Measurements from ENCODE around the gene NFRKB.
A peak's percentile ranks its signal among the peaks of the same experiment; 100 is the strongest.

The NFRKB gene

DNA sequence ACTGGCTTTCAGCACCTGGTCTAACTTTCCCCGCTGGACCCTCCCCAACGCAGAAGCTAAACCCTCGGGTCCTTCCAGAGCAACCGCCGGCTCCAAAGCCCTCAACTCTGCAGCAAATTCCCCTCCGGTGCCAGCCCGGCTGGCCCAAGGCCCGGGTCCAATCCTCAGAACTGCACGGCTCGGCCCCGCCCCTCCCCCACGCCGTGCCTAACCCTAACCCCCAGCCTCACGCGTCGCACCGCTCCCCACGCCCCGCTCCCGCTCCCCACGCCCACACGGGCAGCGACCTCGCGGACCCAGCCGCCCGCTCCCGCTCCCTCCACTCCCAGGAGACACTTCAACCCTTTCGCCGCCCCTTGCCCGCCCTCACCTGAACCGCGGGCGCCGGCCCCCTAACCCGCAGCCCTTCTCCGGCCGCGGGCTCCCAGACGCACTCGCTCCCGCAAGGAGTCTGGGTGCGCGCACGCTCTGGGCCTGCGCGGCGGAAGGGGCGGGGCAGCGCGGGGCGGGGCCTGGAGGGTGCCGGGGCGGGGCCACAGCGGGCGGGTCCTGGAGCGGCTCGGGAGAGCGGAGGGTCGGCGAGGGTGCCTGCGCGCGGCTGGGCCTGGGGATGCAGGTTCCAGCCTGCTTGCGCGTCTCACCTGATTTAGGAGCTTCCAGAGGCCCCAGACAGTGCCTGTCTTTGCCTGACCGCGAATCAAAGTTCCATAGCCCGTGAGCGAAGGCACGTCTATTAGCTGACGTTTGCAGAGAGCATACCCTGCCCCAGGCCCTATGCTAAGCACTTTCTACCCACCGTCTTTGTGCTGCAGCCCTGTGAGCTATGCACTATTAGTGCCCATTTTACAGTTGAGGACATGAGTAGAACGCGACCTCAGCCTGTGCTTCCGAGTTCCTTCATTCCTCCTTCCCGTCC is at the start of gene NFRKB:
NFRKB (minus strand) TSS at position 453 of the 916 bp plus-strand sequence. CDS start 2,729 bp downstream, outside the sequence.
- peak; percentile 86 for DNase-seq (ENCODE audit: low read depth)

DNA sequence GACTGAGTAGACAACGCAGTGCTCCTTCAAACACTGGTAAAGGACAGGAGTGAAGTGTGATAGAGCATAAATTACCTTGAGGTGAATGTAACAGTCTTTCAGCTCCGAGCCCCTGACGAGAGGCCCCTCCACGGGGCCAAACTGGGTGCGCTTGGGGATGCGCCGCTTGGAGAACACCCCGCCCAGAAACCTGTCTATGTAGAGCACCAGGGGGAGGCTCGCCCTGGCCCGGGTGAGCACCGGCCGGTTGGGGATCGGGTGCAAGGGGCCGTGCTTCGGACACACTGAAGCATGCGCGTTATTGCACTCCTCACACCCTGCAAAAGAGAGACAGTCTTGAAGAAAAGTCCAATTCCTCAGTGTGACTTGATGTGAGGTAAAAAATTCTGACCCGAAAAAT is 49.3 kb upstream of the NFRKB start:
- DNase-seq (ENCODE audit: low read depth) = no peak

DNA sequence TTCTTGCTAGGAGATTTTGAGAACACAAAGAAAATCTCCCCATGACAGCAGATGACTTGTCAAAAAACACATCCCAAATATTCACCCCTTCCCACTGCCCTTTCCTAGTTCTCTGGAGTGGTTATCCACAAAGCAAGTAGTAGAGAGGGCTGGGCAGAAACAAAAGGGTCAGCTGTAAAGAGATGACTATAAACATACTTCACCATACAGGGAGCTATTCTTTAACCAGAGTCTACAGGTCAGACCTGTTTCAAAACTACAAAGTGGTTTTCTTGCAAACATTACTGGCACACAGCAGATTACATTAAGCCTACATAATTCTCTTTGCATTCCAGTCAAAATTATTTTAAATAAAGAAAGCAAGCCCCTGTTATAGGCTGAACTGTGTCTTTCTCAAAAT is 47.7 kb upstream of the NFRKB start:
- DNase-seq (ENCODE audit: low read depth) = no peak

DNA sequence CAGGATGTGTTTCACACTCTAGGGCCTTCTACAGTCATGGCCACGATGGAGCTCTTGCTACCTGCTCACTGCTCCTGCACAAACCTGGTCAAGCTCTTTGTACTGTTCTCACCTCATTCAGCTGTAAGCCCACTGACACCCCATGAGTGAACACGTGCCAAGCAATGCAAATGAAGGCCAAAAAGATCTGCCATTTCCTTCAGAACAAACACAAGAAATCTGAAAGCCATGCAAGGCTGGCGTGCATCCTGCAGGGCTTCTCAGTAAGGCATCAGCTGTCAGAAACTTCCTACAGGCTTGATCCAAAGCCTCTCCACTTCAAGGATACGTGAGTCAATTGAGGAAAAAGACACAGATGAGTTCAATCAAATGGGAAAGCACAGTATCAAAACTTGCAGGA is 44.1 kb upstream of the NFRKB start:
- DNase-seq (ENCODE audit: low read depth) = no peak

DNA sequence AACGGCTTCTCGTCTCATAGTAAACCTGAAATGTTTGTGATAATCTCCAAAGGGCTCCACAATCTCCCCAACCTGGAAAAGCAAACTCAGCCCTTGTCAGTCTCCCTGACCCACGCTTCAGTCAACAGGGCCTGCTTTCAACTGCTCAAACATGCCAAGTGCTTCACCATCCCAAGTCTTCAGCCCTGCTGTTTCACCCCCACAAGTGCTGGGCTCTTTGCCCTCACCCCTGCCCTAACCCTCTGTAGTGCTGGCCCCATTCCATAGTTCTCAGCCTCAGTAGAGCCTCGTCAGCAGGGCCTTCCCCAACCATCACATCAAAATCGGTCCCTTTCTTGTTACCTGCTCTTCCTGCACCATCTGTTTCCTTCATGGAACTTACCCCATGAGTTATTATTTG is 43.4 kb upstream of the NFRKB start:
- DNase-seq (ENCODE audit: low read depth) = no peak

DNA sequence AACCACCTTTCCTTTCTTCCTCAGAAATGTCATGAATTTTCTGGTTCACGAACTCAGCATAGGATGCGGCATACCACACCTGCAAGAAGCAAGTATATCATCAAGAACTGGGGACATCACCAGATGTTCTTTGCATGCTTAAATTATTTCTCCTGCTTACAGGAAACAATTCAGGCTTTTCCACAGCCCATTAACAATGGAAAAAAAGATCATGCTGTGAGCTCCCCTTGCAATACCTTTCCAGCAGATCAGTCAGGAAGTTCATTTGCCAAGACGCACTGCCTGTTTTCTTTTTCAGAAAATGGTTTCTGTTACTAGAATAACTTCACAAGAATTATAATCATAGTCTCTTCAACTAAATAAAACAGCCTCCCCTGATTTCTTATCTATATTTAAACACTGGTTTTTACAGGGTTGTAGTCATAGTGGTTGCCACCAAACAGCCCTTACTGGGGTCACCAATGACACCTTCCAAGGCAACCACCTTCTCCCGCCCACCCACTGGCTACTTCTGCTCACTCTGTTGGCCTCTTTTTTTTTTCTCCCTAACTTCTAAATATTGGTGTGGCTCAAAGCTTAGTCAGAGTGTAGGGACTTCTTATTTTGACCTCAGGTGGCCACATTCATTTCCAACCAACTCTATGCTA is 42.3 kb upstream of the NFRKB start:
- no peak for DNase-seq (ENCODE audit: low read depth)

DNA sequence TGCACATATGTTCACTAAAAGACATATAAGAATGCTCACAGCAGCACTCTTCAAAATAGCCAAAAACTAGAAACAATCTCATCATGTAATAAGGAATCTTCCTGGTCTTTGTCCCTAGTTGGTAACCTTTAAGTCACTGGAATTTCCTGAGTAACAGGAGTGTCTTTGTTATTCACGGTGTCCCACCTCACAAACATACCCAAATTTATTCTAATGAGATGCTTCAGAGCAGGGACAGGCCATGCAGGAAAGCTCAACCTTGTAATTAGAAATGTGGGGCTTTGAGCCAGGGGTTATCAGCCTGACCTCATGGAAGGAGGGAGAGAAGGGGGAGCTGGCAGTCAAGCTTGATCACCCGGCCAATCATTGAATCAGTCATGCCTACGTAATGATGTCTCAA is 40.3 kb upstream of the NFRKB start:
- no peak for DNase-seq (ENCODE audit: low read depth)

DNA sequence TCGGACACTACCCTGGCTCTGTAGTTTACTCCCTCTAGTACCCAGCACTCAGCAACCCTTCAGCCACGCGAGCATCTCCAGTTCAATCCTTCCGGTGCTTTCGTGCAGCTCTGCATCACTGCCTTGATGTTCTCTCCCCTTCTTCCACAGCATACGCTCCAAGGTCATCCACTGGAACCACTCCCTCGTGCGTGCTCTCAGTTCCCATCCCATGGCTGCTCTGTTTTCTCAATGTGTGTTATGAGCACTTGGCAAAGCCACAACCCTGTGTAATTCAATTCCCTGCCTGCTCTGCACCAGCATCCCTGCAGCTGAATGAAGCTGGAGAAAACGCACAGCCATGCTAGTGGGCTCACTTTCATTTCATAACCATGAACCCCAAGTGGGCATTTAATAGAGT is 38.5 kb upstream of the NFRKB start:
- DNase-seq (ENCODE audit: low read depth) = no peak

DNA sequence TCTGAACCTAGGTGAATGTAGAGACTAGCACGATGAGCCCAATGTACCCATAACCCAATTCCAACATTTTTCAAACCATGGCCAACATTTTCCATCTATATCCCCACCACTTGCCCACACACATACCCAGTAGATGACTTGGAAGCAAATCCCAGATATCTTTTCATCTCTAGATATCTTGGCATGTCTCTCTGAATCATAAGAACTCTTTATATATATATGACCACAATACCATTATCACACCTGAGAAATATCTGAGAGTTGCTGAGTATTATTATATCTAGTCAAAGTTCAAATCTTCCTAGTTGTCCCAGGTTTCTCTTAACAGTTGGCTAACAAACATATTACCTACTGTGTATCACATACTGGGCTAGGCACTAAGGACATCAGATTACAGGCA is 37.9 kb upstream of the NFRKB start:
- no peak for DNase-seq (ENCODE audit: low read depth)

DNA sequence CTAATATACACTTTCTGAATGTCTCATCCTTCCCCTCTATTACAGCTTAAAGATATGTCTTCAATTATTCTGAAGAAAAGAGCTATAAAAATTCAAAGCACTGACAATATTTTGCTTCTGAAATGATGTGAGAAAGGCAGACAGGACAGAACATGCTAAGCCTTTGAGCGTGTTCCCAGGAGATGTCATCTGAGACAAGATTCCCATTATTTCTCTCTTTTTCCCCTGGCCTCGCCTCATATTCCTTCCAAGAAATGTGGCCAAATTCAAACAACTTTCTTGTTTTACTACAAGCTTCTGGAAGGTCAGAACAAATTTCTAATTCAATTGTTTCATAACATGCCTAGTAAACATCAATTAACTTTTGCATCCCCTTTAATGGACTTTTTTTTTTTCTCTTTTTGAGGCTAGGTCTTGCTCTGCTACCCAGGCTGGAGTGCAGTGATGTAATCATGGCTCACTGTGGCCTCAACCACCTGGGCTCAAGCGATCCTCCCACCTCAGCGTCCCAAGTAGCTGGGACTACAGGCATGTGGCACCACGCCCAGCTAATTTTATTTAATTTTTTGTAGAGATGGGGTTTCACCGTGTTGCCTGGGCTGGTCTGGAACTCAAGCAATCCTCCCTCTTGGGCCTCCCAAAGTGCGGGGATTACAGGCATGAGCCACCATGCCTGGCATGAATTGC is 37.1 kb upstream of the NFRKB start:
- DNase-seq (ENCODE audit: low read depth) = no peak

DNA sequence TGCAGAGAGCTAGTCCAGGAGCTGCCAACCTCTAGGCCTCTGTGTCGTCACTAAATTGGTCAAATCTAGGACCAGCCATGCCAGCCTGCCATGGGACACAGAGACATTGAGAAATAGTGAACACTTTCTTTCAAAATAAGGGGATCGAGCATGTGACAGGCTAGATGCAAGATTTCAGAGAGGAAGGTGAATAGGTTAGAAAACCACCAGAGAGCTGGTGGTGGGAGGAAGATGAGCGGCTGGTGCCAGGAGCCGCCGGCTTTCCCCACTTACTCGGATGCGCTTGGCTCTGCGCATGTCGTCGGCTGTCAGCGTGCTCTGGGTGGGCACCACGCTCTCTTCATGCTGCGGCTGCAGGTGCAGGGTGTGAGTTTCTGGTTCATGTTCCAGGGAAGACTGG is 35.4 kb upstream of the NFRKB start:
- no peak for DNase-seq (ENCODE audit: low read depth)

DNA sequence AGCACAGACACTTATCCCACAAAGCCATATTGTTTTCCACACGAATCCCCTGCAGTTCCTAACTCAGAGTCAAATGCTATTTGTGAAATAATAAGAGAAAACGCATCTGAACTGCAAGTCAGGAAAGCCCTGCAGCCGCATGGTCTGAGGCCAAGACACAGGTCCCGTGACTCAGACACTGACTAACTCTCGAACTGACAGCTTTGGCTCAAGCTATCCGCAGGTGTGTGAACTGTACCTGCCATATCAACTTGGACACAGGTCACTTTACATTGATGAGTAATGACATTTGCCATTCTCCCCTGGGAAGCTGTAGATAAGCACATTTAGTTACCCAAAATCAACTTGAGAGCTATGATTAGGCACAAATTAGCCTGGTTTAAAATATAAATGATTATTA is 34.9 kb upstream of the NFRKB start:
- DNase-seq (ENCODE audit: low read depth) = no peak

DNA sequence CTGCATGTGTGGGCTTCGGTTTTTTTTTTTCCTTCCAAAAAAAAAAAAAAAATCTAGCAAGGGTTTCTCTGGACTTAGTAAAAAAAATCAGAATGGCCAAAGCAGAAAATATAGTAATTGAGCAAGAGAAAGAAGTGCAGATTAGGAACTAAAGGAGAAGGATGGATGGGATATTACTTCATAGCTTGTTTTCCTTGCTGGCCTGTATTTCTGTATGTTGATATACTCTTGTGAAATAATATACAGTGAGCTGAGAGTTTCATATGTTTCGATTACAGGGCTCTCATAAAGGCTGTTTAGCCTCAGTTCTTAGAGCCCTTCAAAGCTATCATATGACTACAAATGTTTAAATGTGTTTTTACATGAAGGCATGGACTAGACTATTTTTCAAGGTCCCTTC is 34.3 kb upstream of the NFRKB start:
- DNase-seq (ENCODE audit: low read depth) = no peak

DNA sequence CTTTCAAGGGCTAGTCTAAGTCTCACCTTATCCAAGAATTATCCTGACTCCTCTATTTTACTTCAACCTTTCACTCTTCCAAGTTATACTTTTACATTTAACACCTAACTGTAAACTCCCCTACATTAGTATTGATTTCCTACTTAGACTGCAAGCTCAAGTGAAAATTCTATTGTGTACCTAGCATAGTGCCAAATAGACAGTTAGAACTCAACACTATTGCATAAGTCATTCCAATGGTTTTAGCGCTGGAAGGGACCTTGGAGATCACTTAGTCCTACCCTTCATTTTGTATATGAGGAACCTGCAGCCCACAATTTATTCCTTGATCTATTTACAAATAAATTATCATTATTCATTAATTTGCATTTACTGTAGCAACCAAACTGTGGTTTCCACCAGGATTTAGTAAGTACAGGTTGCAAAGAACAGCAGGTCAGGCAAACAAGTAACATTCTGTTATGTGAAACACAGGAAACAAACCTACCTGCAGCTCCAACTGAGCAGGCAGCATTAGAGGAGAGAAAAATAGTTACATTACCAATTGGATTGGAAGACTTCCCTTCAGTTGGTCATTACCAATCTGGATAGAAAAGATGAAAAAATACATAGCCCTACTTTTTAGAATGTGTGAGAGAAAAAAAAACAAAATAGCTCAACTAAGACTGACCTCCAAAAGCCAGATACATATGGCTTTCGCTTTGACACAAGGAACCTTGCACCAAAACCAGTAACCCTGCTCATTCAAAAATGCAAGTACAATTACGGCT is 33.7 kb upstream of the NFRKB start:
- no peak for DNase-seq (ENCODE audit: low read depth)

DNA sequence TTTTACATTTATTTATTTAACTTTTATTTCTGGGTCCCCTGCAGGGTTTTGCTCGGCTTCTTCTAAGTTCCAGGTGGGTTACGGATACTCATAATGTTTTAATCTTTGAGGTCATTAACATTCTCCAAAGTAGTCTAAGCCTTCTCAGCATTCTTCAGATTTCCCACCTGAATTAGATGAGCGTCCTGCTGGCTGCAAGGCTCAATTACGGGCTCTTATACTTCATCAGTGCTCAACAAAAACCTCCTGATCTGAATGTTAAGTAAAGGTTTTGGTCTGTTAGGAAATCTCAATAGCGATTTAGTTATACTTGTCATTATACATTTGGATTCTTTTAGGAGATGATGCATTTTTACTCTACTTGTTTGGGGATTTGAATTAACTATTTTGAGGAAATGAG is 27.3 kb upstream of the NFRKB start:
- DNase-seq (ENCODE audit: low read depth) = no peak

DNA sequence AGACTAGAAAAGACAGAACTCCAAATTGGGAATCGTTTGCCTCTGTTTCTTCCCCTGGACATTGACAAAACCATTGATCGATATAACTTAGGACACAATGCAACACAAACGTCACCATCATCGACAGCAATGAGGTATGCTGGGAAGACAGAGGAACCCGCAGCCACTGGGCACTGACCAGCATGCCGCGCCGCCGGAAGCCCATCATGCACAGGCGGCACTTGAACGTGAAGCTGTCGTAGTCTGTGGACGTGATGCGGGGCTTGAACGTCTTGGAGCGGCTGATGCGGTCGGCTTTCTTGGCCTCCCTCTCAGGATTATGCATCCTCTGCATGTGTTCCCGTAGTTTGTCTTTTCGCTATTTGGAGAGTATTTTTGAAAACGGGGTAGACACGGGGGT is 23.0 kb upstream of the NFRKB start:
- no peak for DNase-seq (ENCODE audit: low read depth)

DNA sequence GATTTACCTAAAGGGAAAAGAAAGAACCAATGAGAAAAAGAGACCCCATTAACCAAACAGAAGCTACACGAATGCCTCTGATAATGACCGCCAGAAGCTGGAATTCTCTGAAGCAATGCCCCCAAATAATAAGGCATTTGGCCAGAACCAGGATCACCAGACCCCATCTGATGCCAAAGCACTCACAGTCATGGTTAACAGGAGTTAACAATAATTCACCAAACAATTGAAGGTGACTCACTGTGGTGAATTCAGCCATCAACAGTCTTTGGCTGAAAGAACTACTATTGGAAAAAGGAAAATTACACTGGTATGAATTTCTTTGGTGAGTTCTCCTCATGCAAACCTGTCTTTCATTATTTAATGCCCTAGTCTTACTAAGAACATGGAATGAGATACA is 21.9 kb upstream of the NFRKB start:
- no peak for DNase-seq (ENCODE audit: low read depth)

DNA sequence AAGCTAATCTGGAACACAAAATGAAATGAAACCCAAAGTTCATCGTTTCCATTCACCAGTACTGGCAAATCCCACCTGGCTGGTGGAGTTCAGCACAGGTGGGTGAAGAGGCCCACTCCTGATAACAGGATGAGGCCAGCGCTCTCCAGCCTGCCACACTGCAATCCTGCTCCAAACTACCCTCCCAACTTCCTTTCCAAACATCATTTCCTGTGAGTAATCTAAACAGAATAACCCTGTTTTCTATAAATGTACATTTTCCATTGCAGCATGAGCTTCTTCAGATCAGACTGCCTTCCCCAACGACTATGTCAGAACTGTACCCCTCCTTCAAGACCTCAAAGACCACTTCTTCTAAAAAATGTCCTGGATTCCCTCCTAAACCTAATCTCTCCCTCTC is 15.9 kb upstream of the NFRKB start:
- DNase-seq (ENCODE audit: low read depth) = no peak

DNA sequence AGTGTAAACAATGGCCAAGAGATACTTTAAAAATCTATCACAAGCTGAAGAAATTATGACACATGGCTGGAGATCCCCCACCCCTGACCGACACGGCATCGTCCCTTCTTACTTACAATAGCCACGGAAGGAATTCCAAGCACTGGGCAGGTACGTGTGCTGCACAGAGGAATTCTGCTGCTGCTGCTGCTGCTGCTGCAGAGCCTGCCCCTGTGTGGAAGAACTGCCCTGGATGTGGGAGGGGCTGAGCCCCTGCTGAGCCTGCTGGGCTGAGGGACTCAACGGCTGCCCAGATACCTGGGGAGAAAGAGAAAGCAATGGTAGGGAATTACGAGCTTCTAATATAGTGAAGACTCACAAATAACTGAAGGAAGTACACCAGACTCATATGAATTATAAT is 15.0 kb upstream of the NFRKB start:
- no peak for DNase-seq (ENCODE audit: low read depth)

DNA sequence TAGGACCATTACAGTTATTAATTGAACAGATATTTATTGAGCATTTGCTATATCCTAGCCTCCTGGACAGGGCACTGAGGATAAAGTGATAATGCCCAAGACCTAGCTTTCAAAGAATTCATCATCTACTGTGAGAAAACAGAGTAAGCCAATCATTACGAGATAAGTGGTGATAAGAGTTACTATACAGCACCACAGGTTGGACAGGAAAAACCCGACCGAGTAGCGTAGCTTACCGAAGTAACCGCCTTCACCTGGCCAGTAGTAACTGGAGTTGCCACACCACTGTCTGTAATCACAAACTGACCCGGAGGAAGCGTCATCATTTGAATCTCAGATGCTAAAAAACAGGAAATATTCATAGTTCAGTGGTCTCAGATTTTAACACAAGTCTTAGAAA is 10.0 kb upstream of the NFRKB start:
- DNase-seq (ENCODE audit: low read depth) = no peak

DNA sequence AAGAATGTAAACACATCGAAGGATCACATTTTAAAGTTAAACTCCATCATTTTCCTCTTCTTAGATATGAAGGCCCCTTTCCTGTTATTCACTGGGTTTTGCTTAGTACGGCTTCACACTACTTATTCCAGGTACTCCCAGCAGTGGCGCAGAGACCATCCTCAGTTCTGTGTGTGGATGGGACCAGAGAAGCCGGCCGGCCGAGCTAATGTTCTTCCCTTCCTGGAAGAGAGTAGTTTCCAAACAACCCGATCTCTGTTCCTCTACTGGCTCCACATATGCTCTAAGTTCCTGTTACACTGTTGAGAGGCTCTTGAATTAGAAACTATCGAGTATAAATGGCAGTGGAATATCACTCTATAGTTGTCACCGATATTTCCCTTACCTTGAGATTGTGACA is 684 bp upstream of the NFRKB start:
- DNase-seq (ENCODE audit: low read depth) = no peak
